Naive thymus-derived CD8-positive, alpha-beta T cell (primary cell): Measurements from ENCODE around the gene ZNF184. TPM values are rescaled to one million over a fixed set of nuclear protein-coding genes. Genes with fewer than 3 reads are reported as not detected.

ENCODE experiments used
- ATAC-seq, 2 donors: fragments of 150-1000 bp; cut with Tn5 transposase in 1 of 2; sonication (Bioruptor Pico), chemical (Tn5 transposase) in 1 of 2; 1 replicate in 1 of 2; 2 replicates in 1 of 2; pipeline ENCODE4 v1.10.0; 2021; ENCODE audit warnings: mild to moderate bottlenecking in 2 of 2, moderate library complexity in 2 of 2
- POLR2A ChIA-PET: fragments of 350-600 bp; sonication (Branson Sonifier 250); formaldehyde crosslinking; loops from one replicate; lab custom pipeline; 2021; ENCODE audit warnings: antibody characterized with exemption; lab: Charles Lee
- DNase-seq, 10 donors: peaks; one replicate each; pipeline versions ENCODE4 v3.0.0 to v3.0.0-alpha.2; 2020 to 2022
- H3K27ac Mint-ChIP-seq, 10 donors: one replicate each; pipeline ENCODE4 v1.8.0; 2020 to 2022; ENCODE audit warnings: mild to moderate bottlenecking in 10 of 10, mixed read lengths in 10 of 10, moderate library complexity in 4 of 10, inconsistent platforms in 1 of 10
- H3K27me3 Mint-ChIP-seq, 5 donors: one replicate each; pipeline ENCODE4 v1.8.0; 2021 to 2022; ENCODE audit warnings: mixed read lengths in 5 of 5
- H3K36me3 Mint-ChIP-seq, 3 donors: one replicate each; pipeline ENCODE4 v1.8.0; 2020 to 2022; ENCODE audit warnings: mixed read lengths in 3 of 3, mild to moderate bottlenecking in 2 of 3, inconsistent platforms in 1 of 3
- H3K4me1 Mint-ChIP-seq, 4 donors: one replicate each; pipeline ENCODE4 v1.8.0; 2021 to 2022; ENCODE audit warnings: mixed read lengths in 4 of 4
- H3K4me3 Mint-ChIP-seq, 10 donors: one replicate each; pipeline ENCODE4 v1.8.0; 2020 to 2022; ENCODE audit warnings: mild to moderate bottlenecking in 10 of 10, mixed read lengths in 10 of 10, moderate library complexity in 6 of 10, inconsistent platforms in 1 of 10
- H3K9me3 Mint-ChIP-seq, 9 donors: one replicate each; pipeline ENCODE4 v1.8.0; 2020 to 2022; ENCODE audit warnings: mixed read lengths in 9 of 9, mild to moderate bottlenecking in 3 of 9, inconsistent platforms in 1 of 9, moderate library complexity in 1 of 9
- polyA plus RNA-seq, 3 donors: library from polyadenylated mRNA; unstranded; fragments of 300-500 nt; fragmentation: Illumina TruSeq; gene quantifications; one replicate each; pipeline ENCODE4 v1.2.3, GENCODE V29; 2021
- total RNA-seq, 8 experiments: library from RNA in 2 of 8; stranded (reverse) in 2 of 8; gene quantifications; one replicate each; pipeline ENCODE4 v1.2.3 and lab custom pipeline; 2021 to 2026

The ZNF184 gene
- total and polyA plus RNA-seq, 5 experiments from 2014 or later: 3.8 to 10.8 (median 7.8) TPM

DNA sequence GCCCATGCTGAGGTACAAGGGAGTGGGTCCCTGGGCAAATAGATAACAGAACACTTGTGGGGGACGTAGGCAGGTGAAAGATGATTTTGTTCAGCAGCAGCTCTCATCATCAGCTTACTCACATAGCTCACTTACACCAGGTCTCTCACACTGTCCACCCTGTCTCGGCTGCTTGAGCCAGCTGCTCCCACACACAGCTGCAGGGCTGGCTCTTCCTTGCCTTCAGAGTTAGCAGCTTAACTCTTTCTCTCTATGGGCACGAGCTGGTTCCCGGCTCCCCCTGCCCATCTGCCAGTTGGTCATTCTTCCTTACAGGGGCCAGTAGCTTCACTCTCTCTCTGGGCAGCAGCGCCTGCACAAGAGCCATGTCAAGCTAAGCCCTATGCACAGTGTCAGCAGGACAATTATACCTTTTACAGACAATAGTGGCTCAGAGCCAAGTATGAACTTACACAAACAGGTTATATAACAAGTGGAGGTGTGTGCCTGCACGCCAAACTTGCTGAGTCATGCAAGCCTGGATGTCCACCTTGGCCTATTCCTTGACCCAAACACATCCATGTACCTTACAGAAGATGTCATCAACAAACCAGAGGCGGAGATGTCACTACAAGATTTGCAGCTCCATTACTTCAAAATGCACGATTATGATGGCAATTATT, 65.6 kb downstream of the ZNF184 start:
- ATAC-seq (no peak), DNase-seq (no peak)
- Mint-ChIP-seq H3K9me3 (peaks cover 11 to 29% (median 23%) of the 10 kb centered on the region in 9 donors), H3K27ac (no peak overlapping the region), H3K4me3 (no peak overlapping the region), H3K36me3 (peaks cover 13 to 25% (median 15%) of the 10 kb centered on the region in 3 donors), H3K4me1 (no peaks in the 10 kb centered on the region), H3K27me3 (peaks cover 0 to 10% (median 3%) of the 10 kb centered on the region in 5 donors)
- POLR2A ChIA-PET: no interaction called here

DNA sequence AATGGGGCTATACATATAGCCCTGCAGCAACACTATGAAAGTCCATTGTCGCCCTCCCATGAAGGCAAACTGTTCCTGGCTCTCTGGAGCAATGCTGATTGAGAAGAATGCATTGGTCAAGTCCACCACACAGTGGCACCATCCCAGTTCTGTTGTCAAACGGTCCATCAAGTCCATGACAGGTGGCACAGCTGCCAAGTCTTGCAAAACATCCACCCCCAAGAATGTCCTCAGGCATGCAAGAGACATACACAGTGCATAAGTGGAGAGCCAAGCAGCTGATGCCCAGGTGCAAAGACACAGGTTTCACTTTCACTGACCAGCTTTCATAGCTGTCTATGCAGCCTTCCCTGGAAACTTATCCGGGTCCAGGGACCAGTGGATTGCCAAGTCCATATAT, 66.8 kb downstream of the ZNF184 start:
- Mint-ChIP-seq H3K9me3 (peaks cover 11 to 41% (median 34%) of the 10 kb centered on the region in 9 donors), H3K27me3 (peaks cover 0 to 10% (median 3%) of the 10 kb centered on the region in 5 donors), H3K4me1 (no peaks in the 10 kb centered on the region), H3K27ac (no peak overlapping the region), H3K4me3 (no peak overlapping the region), H3K36me3 (peaks cover 18 to 35% (median 26%) of the 10 kb centered on the region in 3 donors)
- POLR2A ChIA-PET: no interaction called here
- DNase-seq: no peak
- ATAC-seq: no peak

DNA sequence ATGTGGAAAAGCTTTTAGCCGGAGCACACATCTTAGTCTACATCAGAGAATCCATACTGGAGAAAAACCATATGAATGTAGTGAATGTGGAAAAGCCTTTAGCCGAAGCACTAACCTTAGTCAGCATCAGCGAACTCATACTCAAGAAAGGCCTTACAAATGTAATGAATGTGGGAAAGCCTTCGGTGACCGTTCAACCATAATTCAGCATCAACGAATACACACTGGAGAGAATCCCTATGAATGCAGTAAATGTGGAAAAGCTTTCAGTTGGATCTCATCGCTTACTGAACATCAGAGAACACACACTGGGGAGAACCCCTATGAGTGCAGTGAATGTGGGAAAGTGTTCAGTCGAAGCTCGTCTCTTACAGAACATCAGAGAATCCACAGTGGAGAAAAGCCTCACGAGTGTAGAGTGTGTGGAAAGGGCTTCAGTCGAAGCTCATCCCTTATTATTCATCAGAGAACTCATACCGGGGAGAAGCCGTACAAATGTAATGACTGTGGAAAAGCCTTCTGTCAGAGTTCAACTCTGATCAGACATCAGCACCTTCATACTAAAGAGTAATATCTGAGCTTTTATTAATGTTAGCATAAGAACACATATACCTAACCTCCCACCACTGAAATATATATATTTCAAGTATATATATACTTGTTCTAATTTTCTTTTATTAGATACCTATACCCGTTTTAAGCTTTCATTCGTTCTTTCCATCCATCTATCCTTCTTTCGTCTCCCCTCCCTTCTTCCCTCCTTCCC, 71.8 kb downstream of the ZNF184 start:
- DNase-seq (no peak), ATAC-seq (no peak)
- Mint-ChIP-seq H3K9me3 (peaks cover 17 to 81% (median 57%) of the 10 kb centered on the region in 9 donors), H3K27ac (no peak overlapping the region), H3K4me3 (no peak overlapping the region), H3K27me3 (peaks cover 0 to 9% (median 3%) of the 10 kb centered on the region in 5 donors), H3K36me3 (peaks cover 48 to 70% (median 58%) of the 10 kb centered on the region in 3 donors), H3K4me1 (no peaks in the 10 kb centered on the region)
- POLR2A ChIA-PET: no interaction called here

Other genes with a start within 250 kb of the ZNF184 start
- gene PRSS16, start 225.4 kb downstream of the ZNF184 start, total RNA-seq: under 1 TPM in 1 of 2 experiments, not detected in 1; 0.25 TPM
- gene PRSS16, start 225.4 kb downstream of the ZNF184 start, polyA plus RNA-seq: 1 to 10 TPM in 1 of 3 donors, under 1 TPM in 1, not detected in 1; 0.57 to 1.0 TPM
- gene POM121L2, start 160.8 kb downstream of the ZNF184 start, total RNA-seq: not detected
- gene POM121L2, start 160.8 kb downstream of the ZNF184 start, polyA plus RNA-seq: not detected
- gene ZNF391, start 84.3 kb downstream of the ZNF184 start, total RNA-seq: 1 to 10 TPM; 6.6 to 7.9 TPM
- 1 to 10 TPM; 2.0 to 5.1 (median 3.4) TPM for gene ZNF391, start 84.3 kb downstream of the ZNF184 start, polyA plus RNA-seq